K562 (cell line): ENCODE data around the gene NCOA1. TPM values are rescaled to one million over a fixed set of nuclear protein-coding genes. Genes with fewer than 3 reads are reported as not detected.

ENCODE experiments used
- ATAC-seq: fragments of 200-7000 bp; cut with Tn5 transposase; 3 replicates; pipeline ENCODE4 v1.9.1; 2020; ENCODE audit warnings: moderate library complexity
- BruUV-seq: library from RNA; stranded (reverse); fragments of 400-500 nt; replicated peaks from 2 replicates; lab custom pipeline; 2021; lab: Mats Ljungman, UMichigan
- CTCF ChIA-PET: fragments of 300-600 bp; formaldehyde crosslinking; extraction: SDS; loops from one replicate; lab custom pipeline; 2021; ENCODE audit warnings: low intra/inter-chr PET ratio; lab: Yijun Ruan, JAX
- POLR2A ChIA-PET: fragments of 300-600, 350-650 bp; sonication (Branson Sonifier 250); formaldehyde crosslinking; extraction: SDS; loops from one replicate; lab custom pipeline; 2021; ENCODE audit warnings: antibody characterized with exemption, inconsistent platforms; lab: Yijun Ruan, JAX
- DNase-seq, 4 experiments: peaks; one replicate each; pipeline versions ENCODE4 v3.0.0 to v3.0.0-alpha.2; 2011 to 2018; ENCODE audit warnings: low spot score in 3 of 4, mixed read lengths in 3 of 4; ENCODE audit errors: extremely low read depth in 1 of 4
- FAIRE-seq: peaks from 2 replicates; lab custom pipeline; 2011; peaks lifted over from hg19 to GRCh38; lab: Jason Lieb, UNC
- H2AFZ ChIP-seq: 2 replicates; pipeline ENCODE4 v1.6.0; 2011; ENCODE audit warnings: low read depth, low read length, control low read depth, inconsistent platforms
- H3K27ac ChIP-seq: fragments of 200-600 bp; 3 replicates; pipeline ENCODE4 v1.8.0; 2011; ENCODE audit warnings: low read depth, mild to moderate bottlenecking, control low read depth, inconsistent platforms, low read length, moderate library complexity, mixed read lengths; ENCODE audit errors: extremely low read depth
- H3K27me3 ChIP-seq, 2 experiments: fragments of 300-600 bp in 1 of 2; 2 replicates in 1 of 2; 3 replicates in 1 of 2; pipeline versions ENCODE4 v1.6.0 to v1.8.0; 2011; ENCODE audit warnings: inconsistent platforms in 2 of 2, low read length in 2 of 2, mild to moderate bottlenecking in 1 of 2, mixed read lengths in 1 of 2, moderate library complexity in 1 of 2; ENCODE audit not compliant: control insufficient read depth in 2 of 2, insufficient read depth in 2 of 2
- H3K36me3 ChIP-seq: fragments of 300-600 bp; 3 replicates; pipeline ENCODE4 v1.8.0; 2011; ENCODE audit warnings: mild to moderate bottlenecking, low read length, inconsistent platforms; ENCODE audit not compliant: control insufficient read depth, insufficient read depth
- H3K4me1 ChIP-seq, 2 experiments: fragments of 200-600 bp in 1 of 2; replicated peaks in 1 of 2; 2 replicates in 1 of 2; 3 replicates in 1 of 2; pipeline versions ENCODE4 v1.5.1 to v1.8.0; 2011; ENCODE audit warnings: inconsistent platforms in 2 of 2, low read length in 2 of 2, mild to moderate bottlenecking in 1 of 2, mixed read lengths in 1 of 2, moderate library complexity in 1 of 2; ENCODE audit not compliant: control insufficient read depth in 2 of 2, insufficient read depth in 2 of 2
- H3K4me2 ChIP-seq: 2 replicates; pipeline ENCODE4 v1.6.1; 2011; ENCODE audit warnings: low read length, control low read depth, inconsistent platforms, mixed read lengths; ENCODE audit not compliant: insufficient read depth
- H3K4me3 ChIP-seq: fragments of 200-600 bp; sonication (generic), shearing (Covaris generic); 2 replicates; pipeline ENCODE4 v1.5.1; 2016; ENCODE audit warnings: control low read depth, inconsistent platforms
- H3K79me2 ChIP-seq: fragments of 200-600 bp; 3 replicates; pipeline ENCODE4 v1.8.0; 2011; ENCODE audit warnings: low read length, inconsistent platforms; ENCODE audit not compliant: control insufficient read depth, insufficient read depth
- H3K9ac ChIP-seq, 2 experiments: 2 replicates each; pipeline versions ENCODE4 v1.6.0 to v1.6.1; 2011; ENCODE audit warnings: low read depth in 2 of 2, low read length in 2 of 2, control low read depth in 1 of 2, inconsistent platforms in 1 of 2, mild to moderate bottlenecking in 1 of 2, mixed read lengths in 1 of 2; ENCODE audit not compliant: insufficient read depth in 1 of 2
- H3K9me1 ChIP-seq: one replicate; pipeline ENCODE4 v1.6.0; 2011; ENCODE audit warnings: inconsistent platforms, mild to moderate bottlenecking, low read length, moderate library complexity; ENCODE audit not compliant: control insufficient read depth, insufficient read depth
- H3K9me3 ChIP-seq: replicated peaks from 2 replicates; pipeline ENCODE4 v1.5.1; 2011; ENCODE audit warnings: low read depth, low read length, inconsistent platforms; ENCODE audit not compliant: control insufficient read depth, insufficient read depth
- H4K20me1 ChIP-seq: replicated peaks from 2 replicates; pipeline ENCODE4 v1.6.1; 2011; ENCODE audit warnings: low read length, inconsistent platforms, mixed read lengths; ENCODE audit not compliant: control insufficient read depth, insufficient read depth
- CBFA2T3 ChIP-seq: fragments of 450-650 bp; IDR thresholded peaks from 2 replicates; pipeline ENCODE4 v1.6.1; 2017
- CC2D1A ChIP-seq: fragments of 450-650 bp; IDR thresholded peaks from 2 replicates; pipeline ENCODE4 v1.6.1; 2017; ENCODE audit warnings: mild to moderate bottlenecking
- CHD2 ChIP-seq: IDR thresholded peaks from 2 replicates; pipeline ENCODE4 v1.6.1; 2011; ENCODE audit warnings: low read depth, low read length
- E2F1 ChIP-seq: sonication (generic); formaldehyde crosslinking; IDR thresholded peaks from 2 replicates; pipeline ENCODE4 v1.8.1; 2023; ENCODE audit warnings: mild to moderate bottlenecking, missing genetic modification reagents, moderate library complexity
- FOXP4 ChIP-seq: sonication (generic); formaldehyde crosslinking; IDR thresholded peaks from 2 replicates; pipeline ENCODE4 v1.8.0; 2022; ENCODE audit warnings: mild to moderate bottlenecking, missing genetic modification reagents, borderline replicate concordance
- HDAC2 ChIP-seq: fragments of 450-650 bp; IDR thresholded peaks from 2 replicates; pipeline ENCODE4 v1.6.1; 2016; ENCODE audit warnings: mild to moderate bottlenecking
- HLTF ChIP-seq: fragments of 450-650 bp; IDR thresholded peaks from 2 replicates; pipeline ENCODE4 v1.6.1; 2016
- ID3 ChIP-seq, 2 experiments: fragments of 250-450 bp in 1 of 2; fragments of 450-650 bp in 1 of 2; sonication (Bioruptor Pico) in 1 of 2; IDR thresholded peaks; 2 replicates each; pipeline versions ENCODE4 v1.6.1 to v1.8.0; 2016 to 2021; ENCODE audit warnings: mild to moderate bottlenecking in 2 of 2, moderate library complexity in 2 of 2, missing compliant biosample characterization in 1 of 2, missing genetic modification characterization in 1 of 2
- KDM1A ChIP-seq, 2 experiments: fragments of 450-650 bp; IDR thresholded peaks; 2 replicates each; pipeline ENCODE4 v1.6.1; 2016; ENCODE audit warnings: mild to moderate bottlenecking in 2 of 2
- MAX ChIP-seq: sonication (generic); formaldehyde crosslinking; IDR thresholded peaks from 2 replicates; pipeline ENCODE4 v1.9.0; 2022; ENCODE audit warnings: mild to moderate bottlenecking, missing genetic modification reagents
- MLX ChIP-seq, 2 experiments: fragments of 450-650 bp in 1 of 2; sonication (generic) in 1 of 2; formaldehyde crosslinking; conservative IDR thresholded peaks; 2 replicates each; pipeline versions ENCODE4 v1.4.0 to v1.8.1; 2020 to 2022; ENCODE audit warnings: mild to moderate bottlenecking in 1 of 2, missing genetic modification reagents in 1 of 2
- NR3C1 ChIP-seq: sonication (generic); formaldehyde crosslinking; IDR thresholded peaks from 2 replicates; pipeline ENCODE4 v1.8.1; 2022; ENCODE audit warnings: missing genetic modification reagents
- POLR3G ChIP-seq: IDR thresholded peaks from 2 replicates; pipeline ENCODE4 v1.6.1; 2011; ENCODE audit not compliant: insufficient read length, insufficient replicate concordance; ENCODE audit errors: extremely low read depth
- TCF3 ChIP-seq: sonication (generic); formaldehyde crosslinking; IDR thresholded peaks from 2 replicates; pipeline ENCODE4 v1.4.0; 2020; ENCODE audit warnings: mild to moderate bottlenecking, missing genetic modification reagents
- TCF7L2 ChIP-seq: fragments of 150-350 bp; IDR thresholded peaks from 2 replicates; pipeline ENCODE4 v1.6.1; 2016; ENCODE audit warnings: low read depth, mild to moderate bottlenecking, low read length, moderate library complexity
- WHSC1 ChIP-seq: IDR thresholded peaks from one replicate; pipeline ENCODE4 v1.6.1; 2012; ENCODE audit warnings: low read length, control low read depth, inconsistent platforms
- XRCC5 ChIP-seq: fragments of 200-400 bp; formaldehyde crosslinking; IDR thresholded peaks from 2 replicates; pipeline ENCODE4 v1.6.1; 2017; ENCODE audit warnings: low read depth, mild to moderate bottlenecking, low read length
- ZNF124 ChIP-seq: sonication (generic); formaldehyde crosslinking; IDR thresholded peaks from 2 replicates; pipeline ENCODE4 v1.8.1; 2022; ENCODE audit warnings: missing genetic modification reagents
- ZNF134 ChIP-seq: fragments of 250-450 bp; sonication (Bioruptor Pico); conservative IDR thresholded peaks from 2 replicates; pipeline ENCODE4 v1.4.0; 2020
- ZNF586 ChIP-seq: fragments of 450-650 bp; formaldehyde crosslinking; conservative IDR thresholded peaks from 2 replicates; pipeline ENCODE4 v1.4.0; 2020; ENCODE audit warnings: mild to moderate bottlenecking, moderate library complexity
- ZNF695 ChIP-seq: fragments of 450-650 bp; formaldehyde crosslinking; IDR thresholded peaks from 2 replicates; pipeline ENCODE4 v1.4.0; 2020; ENCODE audit warnings: mild to moderate bottlenecking, moderate library complexity
- in situ Hi-C: fragments of 300-500 bp; cut with MboI; formaldehyde crosslinking; loops from 4 replicates; pipeline ENCODE4 v1.15.0; 2018; ENCODE audit warnings: inconsistent platforms, mixed read lengths
- intact Hi-C: fragments of 100-400 bp; cut with micrococcal nuclease; formaldehyde crosslinking; loops from 2 replicates; pipeline ENCODE4 v1.14.2; 2022
- polyA plus RNA-seq, 8 experiments: library from polyadenylated mRNA; depleted of rRNA in 4 of 8; stranded (reverse) in 5 of 8; unstranded in 3 of 8; fragments of >200 nt; fragmentation: Nextera tagmentation in 2 of 8; fragmentation: Illumina TruSeq in 1 of 8; extraction: Ambion mirVana in 2 of 8; extraction: Trizol in 1 of 8; gene quantifications; 2 replicates each; pipeline versions ENCODE4 v1.2.1 to v1.2.3, GENCODE V29; 2011 to 2014; ENCODE audit warnings: inconsistent platforms in 1 of 8, missing spikeins in 1 of 8
- total RNA-seq, 7 experiments: library from RNA; depleted of rRNA in 6 of 7; stranded (reverse); fragments of >200 nt in 6 of 7; fragmentation: Illumina TruSeq in 2 of 7; extraction: Trizol in 2 of 7; gene quantifications; 2 replicates each; pipeline versions ENCODE4 v1.2.1 to v1.2.3, GENCODE V29; 2011 to 2021; ENCODE audit warnings: low replicate concordance in 1 of 7

NCOA1 gene
- total and polyA plus RNA-seq, 9 of the 15 experiments (the other 6 are each of a cell fraction or from before 2014, with no cell fraction given): 4.9 to 25.7 (median 17.0) TPM

- FAIRE-seq (no peak), DNase-seq (no peak), ATAC-seq (no peak)
- in situ Hi-C loops: no loop called here
- no peaks in the 10 kb centered on the region for H3K27me3 ChIP-seq
- H2AFZ ChIP-seq: no peak overlapping the region
- no peak overlapping the region for H3K9ac ChIP-seq
- POLR2A ChIA-PET: interaction anchor here (0.7 kb wide), 1 partner anchor 11 kb away, joined by 3 read pairs; no protein-coding TSS in a partner anchor
- H3K79me2 ChIP-seq: peaks cover 16% of the 10 kb centered on the region; the same call in 2 of the 3 replicates
- no peaks in the 10 kb centered on the region for H3K9me3 ChIP-seq
- H3K27ac ChIP-seq: no peak overlapping the region
- no peaks in the 10 kb centered on the region for H3K9me1 ChIP-seq
- CTCF ChIA-PET: no interaction called here
- no peak overlapping the region for H3K4me3 ChIP-seq
- intact Hi-C loops: no loop called here
- peaks cover 0 to 7% of the 10 kb centered on the region in 2 experiments; a peak in 2 of 5 replicates for H3K4me1 ChIP-seq
- no peaks in the 10 kb centered on the region for H3K36me3 ChIP-seq
- BruUV-seq: no TSS peak
- H4K20me1 ChIP-seq: no peaks in the 10 kb centered on the region
- H3K4me2 ChIP-seq: no peak overlapping the region
- TF ChIP-seq MLX (CRISPR knock-in tag; conservative IDR thresholded peaks at IDR 0.05): no peak
- TF ChIP-seq FOXP4 (CRISPR knock-in tag): no peak
- no peak for TF ChIP-seq CHD2
- no peak for TF ChIP-seq WHSC1
- no peak for TF ChIP-seq ZNF586 (CRISPR knock-in tag)
- TF ChIP-seq E2F1 (CRISPR knock-in tag): no peak
- peak; percentile 19; the same call in 1 of the 2 replicates for TF ChIP-seq CC2D1A
- TF ChIP-seq KDM1A (IDR thresholded peaks at IDR 0.05): peak; percentile 17 to 34; a peak in 1 of 4 replicates
- TF ChIP-seq ZNF695 (CRISPR knock-in tag): no peak
- TF ChIP-seq HLTF: peak; percentile 40; the same call in 1 of the 2 replicates
- TF ChIP-seq MAX: no peak
- TF ChIP-seq ZNF134 (CRISPR knock-in tag): no peak
- TF ChIP-seq NR3C1: no peak
- no peak for TF ChIP-seq ZNF124 (CRISPR knock-in tag)
- no peak for TF ChIP-seq POLR3G
- 0 out of 2 replicates have a peak, but pooled peaks have one; percentile 9 for TF ChIP-seq TCF3
- TF ChIP-seq XRCC5: no peak
- TF ChIP-seq HDAC2: no peak
- no peak for TF ChIP-seq ID3 (CRISPR knock-in tag; IDR thresholded peaks at IDR 0.05)
- TF ChIP-seq ID3 (tag; IDR thresholded peaks at IDR 0.05): no peak
- TF ChIP-seq CBFA2T3: peak; percentile 77
- TF ChIP-seq TCF7L2: no peak
Observed at GRCh38 chr2:24628746-24629145, 137.7 kb downstream of the NCOA1 start.
